Activated CD4-positive, alpha-beta T cell treated with anti-CD3 and anti-CD28 coated beads for 1 hour (primary cell): ENCODE results near the gene METAP2.
"Not testable (repeated sequence)": the region's sequence is repeated elsewhere in the genome, so short reads cannot be mapped to it uniquely, and the experiment has no call there.

ENCODE experiments used
- DNase-seq: peaks from one replicate; pipeline ENCODE4 v3.0.0-alpha.2; 2020

Gene METAP2

GRCh38 chr12:95473884-95474659 lies at the start of gene METAP2:
METAP2 (plus strand) TSS chr12:95474152; CDS start chr12:95474180, 28 bp downstream.
- peak; percentile 84 for DNase-seq

GRCh38 chr12:95424271-95424994 lies 49.5 kb upstream of the METAP2 start:
- no peak for DNase-seq

DNA sequence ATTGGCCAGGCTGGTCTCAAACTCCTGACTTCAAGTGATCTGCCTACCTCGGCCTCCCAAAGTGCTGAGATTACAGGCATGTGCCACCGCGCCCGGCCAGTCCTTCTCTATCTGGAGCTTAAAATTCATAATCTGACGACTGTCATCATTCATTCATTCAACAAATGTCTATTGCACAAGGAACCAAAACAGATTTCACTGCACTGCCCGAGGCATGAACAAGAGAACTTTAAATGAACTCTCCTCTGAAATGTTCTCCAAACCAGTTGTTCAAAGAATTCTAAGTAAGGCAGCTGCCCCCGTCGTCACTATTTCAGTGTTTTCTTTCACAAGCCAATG lies 44.8 kb upstream of the METAP2 start:
- no peak for DNase-seq

DNA sequence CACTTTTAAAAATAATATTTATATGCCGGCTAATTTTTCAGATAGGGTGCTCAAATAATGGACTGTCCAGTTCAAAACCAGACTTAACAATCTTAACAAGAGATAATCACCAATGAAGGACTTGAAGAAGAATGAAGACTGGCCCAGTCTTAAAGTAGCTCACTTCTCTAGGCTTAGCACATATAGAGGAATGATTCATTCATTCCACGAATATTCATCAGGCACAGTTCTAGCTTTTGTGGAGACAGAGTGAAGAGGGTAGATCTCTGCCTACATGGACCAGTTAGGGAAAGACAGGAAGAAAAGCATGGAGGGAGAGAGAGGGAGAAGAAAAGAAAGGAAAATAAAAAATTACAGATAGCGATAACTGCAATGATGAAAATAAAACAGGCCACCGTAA lies 42.8 kb upstream of the METAP2 start:
- DNase-seq, result no peak

GRCh38 chr12:95435355-95435754 lies 38.6 kb upstream of the METAP2 start:
- DNase-seq, result no peak

GRCh38 chr12:95437565-95437964 lies 36.4 kb upstream of the METAP2 start:
- no peak for DNase-seq

DNA sequence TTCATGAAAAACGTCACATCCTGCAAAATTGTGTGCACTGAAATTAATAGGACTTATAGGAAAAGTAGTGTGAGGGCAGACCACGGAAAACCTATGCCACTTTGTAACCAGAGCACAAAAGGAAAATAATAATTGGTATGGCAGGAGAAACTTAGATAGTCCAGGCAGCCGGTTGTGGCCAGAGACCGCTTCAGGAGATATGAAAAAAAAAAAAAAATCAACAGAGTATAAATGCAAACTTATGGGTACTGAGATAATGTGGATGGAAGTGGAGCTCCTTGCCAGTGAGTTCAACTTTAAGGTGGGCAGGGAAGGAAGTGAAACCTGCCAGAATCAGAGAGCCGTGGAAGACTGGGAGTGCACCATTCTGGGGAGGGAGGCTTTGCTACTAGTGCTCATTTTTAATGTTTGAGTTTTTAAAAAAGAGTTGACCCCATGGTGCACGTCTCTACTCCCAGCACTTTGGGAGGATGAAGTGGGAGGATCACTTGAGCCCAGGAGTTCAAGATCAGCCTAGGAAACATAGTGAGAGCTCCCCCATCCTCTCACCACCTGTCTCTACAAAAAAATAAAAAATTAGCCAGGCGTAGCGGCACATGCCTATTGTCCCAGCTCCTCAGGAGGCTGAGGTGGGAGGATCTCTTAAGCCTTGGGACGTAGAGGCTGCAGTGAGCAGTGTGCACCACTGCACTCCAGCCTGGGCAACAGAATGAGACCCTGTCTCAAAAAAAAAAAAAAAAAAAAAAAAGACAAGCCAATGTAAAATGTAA lies 34.3 kb upstream of the METAP2 start:
- no peak for DNase-seq

DNA sequence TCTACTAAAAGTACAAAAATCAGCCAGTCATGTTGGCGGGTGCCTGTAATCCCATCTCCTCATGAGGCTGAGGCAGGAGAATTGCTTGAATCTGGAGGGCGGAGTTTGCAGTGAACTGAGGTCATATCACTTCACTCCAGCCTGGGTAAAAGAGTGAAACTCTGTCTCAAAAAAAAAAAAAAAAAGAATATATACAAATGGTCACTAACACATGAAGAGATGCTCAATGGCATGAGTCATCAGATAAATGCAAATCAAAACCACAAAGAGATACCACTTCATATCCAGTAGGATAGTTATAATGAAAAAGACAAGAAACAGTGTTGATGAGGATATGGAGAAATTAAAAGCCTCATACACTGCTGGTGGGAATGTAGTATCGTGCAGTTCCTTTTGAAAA lies 33.6 kb upstream of the METAP2 start:
- no peak for DNase-seq

GRCh38 chr12:95443459-95443858 lies 30.5 kb upstream of the METAP2 start:
- no peak for DNase-seq

- not testable (repeated sequence) for DNase-seq
Observed at GRCh38 chr12:95445099-95445498, 28.9 kb upstream of the METAP2 start.

- DNase-seq, result no peak
Observed at GRCh38 chr12:95445884-95446505, 28.0 kb upstream of the METAP2 start.

DNA sequence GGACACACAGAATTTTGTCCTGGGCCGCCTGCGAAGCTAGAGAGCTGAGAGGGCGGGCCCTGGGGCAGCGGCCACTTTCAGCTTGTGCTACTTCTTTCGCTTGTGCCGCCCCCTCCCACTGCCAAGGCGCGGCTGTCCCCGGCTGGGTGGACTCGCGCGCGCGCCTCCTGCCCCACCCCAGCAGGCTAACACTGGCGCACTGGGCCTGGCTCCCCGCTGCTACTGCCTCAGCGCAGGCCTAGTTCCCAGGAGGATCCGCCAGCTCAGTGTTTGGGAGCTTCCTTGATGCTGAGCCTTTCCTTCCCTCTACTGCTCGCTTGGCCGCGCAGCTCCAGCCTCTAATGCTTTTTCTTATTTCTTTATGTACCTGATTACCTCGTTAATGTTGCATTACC lies 27.4 kb upstream of the METAP2 start:
- DNase-seq, result no peak

- DNase-seq, result not testable (repeated sequence)
Observed at GRCh38 chr12:95449656-95450055, 24.3 kb upstream of the METAP2 start.

DNA sequence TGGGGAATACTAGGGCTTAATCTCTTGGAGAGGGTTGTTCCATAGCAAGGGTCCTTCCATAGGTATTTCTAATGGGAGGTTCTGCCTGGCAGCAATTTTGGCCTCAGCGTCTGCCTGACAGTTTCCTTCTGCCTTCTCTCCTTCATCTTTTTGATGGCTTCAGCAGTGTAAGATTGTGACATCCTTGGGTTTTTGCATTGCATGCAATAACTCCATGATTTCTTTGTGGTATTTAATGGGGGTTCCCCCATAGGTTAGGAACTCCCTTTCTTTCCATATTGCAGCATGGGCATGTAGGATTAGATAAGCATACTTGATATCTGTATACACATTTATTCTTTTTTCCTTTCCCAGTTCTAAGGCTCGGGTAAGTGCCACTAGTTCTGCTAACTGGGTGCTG lies 21.5 kb upstream of the METAP2 start:
- not testable (repeated sequence) for DNase-seq

DNA sequence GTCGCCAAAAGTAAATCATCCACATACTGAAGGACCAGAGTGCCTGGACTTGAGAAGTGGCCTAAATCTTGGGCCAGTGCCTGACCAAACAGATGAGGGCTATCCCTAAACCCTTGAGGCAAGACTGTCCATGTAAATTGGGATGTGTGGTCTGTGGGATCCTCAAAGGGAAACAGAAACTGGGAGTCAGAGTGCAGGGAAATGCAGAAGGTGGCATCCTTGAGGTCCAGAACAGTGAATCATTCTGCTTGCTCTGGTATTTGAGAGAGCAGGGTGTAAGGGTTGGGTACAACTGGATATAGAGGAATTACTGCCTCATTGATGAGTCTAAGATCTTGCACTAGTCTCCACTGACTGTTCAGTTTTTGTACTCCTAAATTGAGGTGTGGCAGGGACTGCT lies 20.1 kb upstream of the METAP2 start:
- DNase-seq, result not testable (repeated sequence)

GRCh38 chr12:95454780-95455215 lies 19.2 kb upstream of the METAP2 start:
- not testable (repeated sequence) for DNase-seq

DNA sequence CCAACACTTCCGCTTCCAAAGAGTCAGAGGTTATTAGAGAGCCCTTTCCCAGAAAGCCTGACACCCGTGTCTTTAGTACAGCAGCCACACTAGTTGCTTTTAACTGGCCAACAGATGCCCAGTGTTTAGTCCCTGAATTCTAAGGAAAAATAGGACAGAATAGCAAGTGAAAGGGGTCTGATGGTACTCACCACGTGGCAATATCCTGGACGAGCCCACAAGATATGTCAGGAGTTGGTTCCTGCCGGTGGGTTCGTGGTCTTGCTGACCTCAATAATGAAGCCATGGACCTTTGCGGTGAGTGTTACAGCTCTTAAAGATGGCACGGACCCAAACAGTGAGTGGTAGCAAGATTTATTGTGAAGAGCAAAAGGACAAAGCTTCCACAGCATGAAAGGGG lies 16.3 kb upstream of the METAP2 start:
- DNase-seq, result not testable (repeated sequence)

GRCh38 chr12:95458761-95459160 lies 15.2 kb upstream of the METAP2 start:
- no peak for DNase-seq

- no peak for DNase-seq
Observed at GRCh38 chr12:95459310-95459709, 14.6 kb upstream of the METAP2 start.

DNA sequence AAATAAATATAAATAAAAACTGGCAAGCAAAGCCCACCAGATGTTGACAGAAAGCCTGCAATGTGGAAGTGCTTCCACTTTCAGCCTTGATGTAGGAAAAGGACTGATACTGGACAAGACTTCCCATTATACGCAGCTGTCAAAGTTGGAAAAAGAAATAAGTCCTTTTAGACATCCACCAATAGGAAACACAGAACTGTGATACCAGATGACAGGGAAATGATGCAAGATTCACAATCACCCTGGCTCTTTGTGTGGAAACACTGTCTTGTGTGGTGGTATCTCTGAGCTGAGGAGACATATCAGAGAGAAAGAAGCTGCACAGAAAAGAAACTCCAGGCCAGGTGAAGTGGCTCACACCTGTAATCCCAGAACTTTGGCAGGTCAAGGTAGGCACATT lies 13.8 kb upstream of the METAP2 start:
- DNase-seq, result no peak

- DNase-seq, result no peak
Observed at GRCh38 chr12:95460896-95461295, 13.1 kb upstream of the METAP2 start.

DNA sequence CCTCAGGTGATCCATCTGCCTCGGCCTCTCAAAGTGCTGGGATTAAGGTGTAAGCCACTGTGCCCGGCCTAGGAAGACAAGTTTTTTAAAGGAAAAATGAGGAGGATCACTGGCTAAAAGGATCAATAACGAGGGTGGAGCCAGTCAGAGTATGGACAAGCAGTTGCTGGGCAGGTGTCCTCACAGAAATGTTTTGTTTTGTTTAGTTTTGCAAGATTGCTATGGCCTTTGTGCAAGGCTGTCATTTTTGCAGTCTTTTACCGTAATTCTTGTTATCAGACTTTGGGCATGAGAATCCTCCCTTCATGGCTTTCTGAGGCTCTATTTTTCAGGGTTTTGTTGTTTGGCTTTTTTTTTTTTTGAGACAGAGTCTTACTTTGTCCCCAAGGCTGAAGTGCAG lies 11.9 kb upstream of the METAP2 start:
- DNase-seq, result no peak

DNA sequence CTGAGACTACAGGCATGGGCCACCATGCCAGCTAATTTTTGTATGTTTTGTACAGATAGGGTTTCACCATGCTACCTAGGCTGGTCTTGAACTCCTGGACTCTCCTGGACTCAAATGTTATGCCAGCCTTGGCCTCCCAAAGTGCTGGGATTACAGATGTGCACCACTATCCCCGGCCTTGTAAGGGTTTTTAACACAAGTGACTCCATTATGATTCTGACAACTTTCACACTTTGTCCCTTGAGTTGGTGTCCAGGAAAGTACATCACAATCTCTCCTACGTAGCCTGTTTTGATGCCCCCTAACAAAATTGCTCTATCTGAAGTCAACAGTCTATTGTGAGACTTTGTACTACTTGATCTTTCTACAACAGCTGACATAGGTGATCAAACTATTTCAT lies 11.4 kb upstream of the METAP2 start:
- no peak for DNase-seq
